ENCODE data around the gene ZNF226.
A peak's percentile ranks its signal among the peaks of the same experiment; 100 is the strongest.
"Not testable (repeated sequence)": the region's sequence is repeated elsewhere in the genome, so short reads cannot be mapped to it uniquely, and the experiment has no call there.

The ZNF226 gene

GRCh38 chr19:44164673-44165512, at the start of gene ZNF226:
ZNF226 (plus strand) TSS chr19:44165100; CDS start chr19:44170081, 4,981 bp downstream.
- peak; percentile 28 to 63 (median 61) for DNase-seq

- DNase-seq: not testable (repeated sequence)
These were observed 43.7 kb upstream of the ZNF226 start for GRCh38 chr19:44121162-44121561.

- no peak for DNase-seq
These were observed 32.9 kb upstream of the ZNF226 start for GRCh38 chr19:44131955-44132354.

- peak; percentile 31 to 42 (median 34) for DNase-seq
These were observed 23.5 kb upstream of the ZNF226 start, which contains the start of gene ZNF234 for GRCh38 chr19:44141191-44142058. ZNF234 (plus strand) TSS chr19:44141554; CDS start chr19:44144633, 3,079 bp downstream.

- DNase-seq: no peak
These were observed 22.9 kb upstream of the ZNF226 start for GRCh38 chr19:44142059-44142433.

- no peak for DNase-seq
These were observed 15.1 kb upstream of the ZNF226 start for GRCh38 chr19:44149776-44150175.

- DNase-seq: no peak
These were observed 13.4 kb upstream of the ZNF226 start for GRCh38 chr19:44151491-44151890.

- DNase-seq: no peak
These were observed 8.4 kb upstream of the ZNF226 start for GRCh38 chr19:44156475-44156874.

GRCh38 chr19:44163789-44164188, 1.1 kb upstream of the ZNF226 start:
- no peak for DNase-seq

GRCh38 chr19:44164327-44164672, 600 bp upstream of the ZNF226 start:
- DNase-seq: no peak

GRCh38 chr19:44170660-44171059, 5.8 kb downstream of the ZNF226 start:
- not testable (repeated sequence) for DNase-seq

- no peak for DNase-seq
These were observed 11.7 kb downstream of the ZNF226 start for GRCh38 chr19:44176590-44176989.

- DNase-seq: no peak
These were observed 16.1 kb downstream of the ZNF226 start for GRCh38 chr19:44180968-44181367.

- DNase-seq: no peak
These were observed 17.2 kb downstream of the ZNF226 start for GRCh38 chr19:44182145-44182544.

- DNase-seq: no peak
These were observed 25.1 kb downstream of the ZNF226 start for GRCh38 chr19:44190020-44190419.

- DNase-seq: no peak
These were observed 27.2 kb downstream of the ZNF226 start for GRCh38 chr19:44192127-44192526.

- DNase-seq: no peak
These were observed 31.9 kb downstream of the ZNF226 start for GRCh38 chr19:44196772-44197171.

GRCh38 chr19:44202470-44202869, 37.6 kb downstream of the ZNF226 start:
- DNase-seq: no peak

GRCh38 chr19:44202974-44203373, 38.1 kb downstream of the ZNF226 start:
- no peak for DNase-seq

GRCh38 chr19:44203877-44204276, 39.0 kb downstream of the ZNF226 start:
- DNase-seq: not testable (repeated sequence)

- no peak for DNase-seq
These were observed 39.9 kb downstream of the ZNF226 start for GRCh38 chr19:44204772-44205171.

- DNase-seq: peak; percentile 56 to 69 (median 60)
These were observed 42.4 kb downstream of the ZNF226 start for GRCh38 chr19:44207126-44207803.

GRCh38 chr19:44212250-44212865, 47.5 kb downstream of the ZNF226 start, which contains the start of gene ZNF227:
ZNF227 (plus strand) TSS chr19:44212532; CDS start chr19:44217793, 5,261 bp downstream.
- peak; percentile 55 to 67 (median 64) for DNase-seq

Measured in activated CD4-positive, CD25-positive, alpha-beta regulatory T cell (primary cell).